Astrocyte of the hippocampus (primary cell): ENCODE measurements around the gene SENP7.
"Not testable (repeated sequence)": the region's sequence is repeated elsewhere in the genome, so short reads cannot be mapped to it uniquely, and the experiment has no call there.

Source experiments
- DNase-seq: peaks from one replicate; pipeline ENCODE4 v3.0.0; 2011; ENCODE audit warnings: low read depth, low spot score

The SENP7 gene, protein sequence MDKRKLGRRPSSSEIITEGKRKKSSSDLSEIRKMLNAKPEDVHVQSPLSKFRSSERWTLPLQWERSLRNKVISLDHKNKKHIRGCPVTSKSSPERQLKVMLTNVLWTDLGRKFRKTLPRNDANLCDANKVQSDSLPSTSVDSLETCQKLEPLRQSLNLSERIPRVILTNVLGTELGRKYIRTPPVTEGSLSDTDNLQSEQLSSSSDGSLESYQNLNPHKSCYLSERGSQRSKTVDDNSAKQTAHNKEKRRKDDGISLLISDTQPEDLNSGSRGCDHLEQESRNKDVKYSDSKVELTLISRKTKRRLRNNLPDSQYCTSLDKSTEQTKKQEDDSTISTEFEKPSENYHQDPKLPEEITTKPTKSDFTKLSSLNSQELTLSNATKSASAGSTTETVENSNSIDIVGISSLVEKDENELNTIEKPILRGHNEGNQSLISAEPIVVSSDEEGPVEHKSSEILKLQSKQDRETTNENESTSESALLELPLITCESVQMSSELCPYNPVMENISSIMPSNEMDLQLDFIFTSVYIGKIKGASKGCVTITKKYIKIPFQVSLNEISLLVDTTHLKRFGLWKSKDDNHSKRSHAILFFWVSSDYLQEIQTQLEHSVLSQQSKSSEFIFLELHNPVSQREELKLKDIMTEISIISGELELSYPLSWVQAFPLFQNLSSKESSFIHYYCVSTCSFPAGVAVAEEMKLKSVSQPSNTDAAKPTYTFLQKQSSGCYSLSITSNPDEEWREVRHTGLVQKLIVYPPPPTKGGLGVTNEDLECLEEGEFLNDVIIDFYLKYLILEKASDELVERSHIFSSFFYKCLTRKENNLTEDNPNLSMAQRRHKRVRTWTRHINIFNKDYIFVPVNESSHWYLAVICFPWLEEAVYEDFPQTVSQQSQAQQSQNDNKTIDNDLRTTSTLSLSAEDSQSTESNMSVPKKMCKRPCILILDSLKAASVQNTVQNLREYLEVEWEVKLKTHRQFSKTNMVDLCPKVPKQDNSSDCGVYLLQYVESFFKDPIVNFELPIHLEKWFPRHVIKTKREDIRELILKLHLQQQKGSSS

DNA sequence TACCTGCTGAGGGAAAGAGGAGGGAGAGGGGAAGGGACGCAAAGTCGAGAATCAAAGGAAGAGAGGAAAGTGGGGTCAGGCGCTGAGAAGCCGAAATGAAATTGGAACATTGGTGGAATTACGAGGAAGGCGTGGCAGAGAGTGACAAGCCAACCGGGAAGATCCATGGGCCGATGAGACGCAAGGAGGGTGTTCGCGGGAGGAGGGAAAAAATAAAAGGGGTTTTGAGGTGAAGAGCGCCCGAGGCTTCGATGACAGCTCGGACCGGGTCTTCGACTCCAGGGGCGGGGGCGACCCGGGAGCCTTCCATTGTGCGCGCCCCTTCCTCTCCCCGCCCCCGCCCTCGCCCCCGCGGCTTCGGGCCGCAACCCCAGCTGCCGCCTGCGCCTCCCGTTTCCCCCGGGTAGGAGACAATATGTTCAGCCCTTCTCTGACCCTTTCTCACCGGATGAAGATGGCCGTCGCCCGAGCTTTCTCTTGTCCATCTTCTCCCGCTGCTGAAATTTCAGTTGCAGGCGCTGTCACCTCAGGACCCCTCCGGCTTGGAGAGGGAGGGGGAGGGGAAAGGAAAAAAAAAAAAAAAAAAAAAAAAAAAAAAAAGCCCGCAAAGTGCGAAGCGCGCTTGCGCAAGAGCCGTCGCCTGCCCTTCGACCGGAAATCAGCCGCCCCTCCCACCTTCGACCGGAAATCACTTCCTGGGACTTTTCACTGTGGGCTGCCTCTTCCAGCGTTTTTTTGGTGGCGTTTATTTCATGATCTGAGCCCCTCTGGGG lies at the start of gene SENP7:
SENP7 (minus strand) TSS at position 567 of the 773 bp plus-strand sequence; CDS start at position 485, 82 bp downstream.
- peak; percentile 90 for DNase-seq

DNA sequence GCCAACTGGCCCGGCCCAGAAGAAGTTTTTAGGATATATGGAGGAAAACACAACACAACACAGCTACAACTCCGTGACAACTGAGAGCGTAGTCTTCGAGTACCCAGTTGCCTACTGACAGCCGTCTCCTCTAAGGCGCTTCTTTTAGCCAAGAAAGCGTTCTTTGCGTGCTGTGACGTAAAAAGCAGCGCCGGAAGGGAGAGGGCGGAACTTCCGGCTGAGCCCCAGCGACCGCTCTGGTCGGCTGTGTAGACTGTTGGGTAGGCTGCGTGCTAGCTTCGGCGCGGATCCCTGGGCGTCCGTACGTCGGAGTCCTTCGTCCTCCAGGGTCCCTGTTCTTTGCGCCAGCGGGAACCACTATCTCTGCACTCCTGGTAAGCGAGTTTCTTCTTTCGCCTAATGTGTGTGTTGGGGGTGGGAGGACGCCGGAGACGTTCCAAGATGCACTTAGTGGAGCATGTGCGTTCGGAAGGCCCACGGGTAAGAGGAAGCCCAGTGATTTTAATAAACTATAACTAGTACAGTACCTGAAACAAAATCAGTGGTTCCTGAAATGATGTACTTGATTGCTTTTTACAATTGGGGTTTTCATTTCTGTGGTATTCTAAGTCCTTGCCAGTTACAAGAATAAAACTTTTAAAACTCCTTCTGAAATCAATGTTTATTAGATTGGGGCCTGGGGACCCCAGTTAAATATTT lies 48.8 kb upstream of the SENP7 start, which contains the start of gene TRMT10C:
TRMT10C (plus strand) TSS at position 239 of the 699 bp plus-strand sequence. CDS start 2,914 bp downstream, outside the sequence.
- DNase-seq = peak; percentile 97

DNA sequence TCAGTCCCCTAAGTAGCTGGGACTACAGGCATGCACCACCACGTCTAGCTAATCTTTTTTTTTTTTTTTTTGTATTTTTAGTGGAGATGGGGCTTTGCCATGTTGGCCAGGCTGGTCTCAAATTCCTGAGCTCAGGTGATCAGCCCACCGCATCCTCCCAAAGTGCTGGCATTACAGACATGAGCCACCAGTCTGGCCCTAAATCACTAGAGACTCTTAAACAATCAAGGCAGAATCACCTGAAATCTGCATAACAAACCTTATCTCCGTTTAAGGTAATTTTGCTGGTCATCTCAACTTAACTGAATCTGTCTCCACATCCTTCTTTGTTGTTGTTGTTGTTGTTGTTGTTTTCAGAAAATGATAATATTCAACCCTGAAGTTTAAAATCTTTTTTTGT lies 43.1 kb upstream of the SENP7 start:
- DNase-seq = no peak

DNA sequence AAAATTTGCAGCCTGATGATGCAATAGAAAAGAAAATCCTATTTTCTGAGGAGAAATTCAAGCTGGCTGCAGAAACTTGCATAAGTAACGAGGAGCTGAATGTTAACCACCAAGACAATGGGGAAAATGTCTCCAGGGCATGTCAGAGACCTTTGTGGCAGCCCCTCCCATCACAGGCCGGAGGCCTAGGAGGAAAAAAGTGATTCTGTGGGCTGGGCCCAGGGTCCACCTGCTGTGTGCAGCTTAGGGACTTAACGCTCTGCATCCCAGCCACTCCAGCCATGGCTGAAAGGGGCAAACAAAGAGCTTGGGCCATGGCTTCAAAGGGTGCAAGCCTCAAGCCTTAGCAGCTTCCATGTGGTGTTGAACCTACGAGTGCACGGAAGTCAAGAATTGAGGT lies 40.4 kb upstream of the SENP7 start:
- DNase-seq = not testable (repeated sequence)

DNA sequence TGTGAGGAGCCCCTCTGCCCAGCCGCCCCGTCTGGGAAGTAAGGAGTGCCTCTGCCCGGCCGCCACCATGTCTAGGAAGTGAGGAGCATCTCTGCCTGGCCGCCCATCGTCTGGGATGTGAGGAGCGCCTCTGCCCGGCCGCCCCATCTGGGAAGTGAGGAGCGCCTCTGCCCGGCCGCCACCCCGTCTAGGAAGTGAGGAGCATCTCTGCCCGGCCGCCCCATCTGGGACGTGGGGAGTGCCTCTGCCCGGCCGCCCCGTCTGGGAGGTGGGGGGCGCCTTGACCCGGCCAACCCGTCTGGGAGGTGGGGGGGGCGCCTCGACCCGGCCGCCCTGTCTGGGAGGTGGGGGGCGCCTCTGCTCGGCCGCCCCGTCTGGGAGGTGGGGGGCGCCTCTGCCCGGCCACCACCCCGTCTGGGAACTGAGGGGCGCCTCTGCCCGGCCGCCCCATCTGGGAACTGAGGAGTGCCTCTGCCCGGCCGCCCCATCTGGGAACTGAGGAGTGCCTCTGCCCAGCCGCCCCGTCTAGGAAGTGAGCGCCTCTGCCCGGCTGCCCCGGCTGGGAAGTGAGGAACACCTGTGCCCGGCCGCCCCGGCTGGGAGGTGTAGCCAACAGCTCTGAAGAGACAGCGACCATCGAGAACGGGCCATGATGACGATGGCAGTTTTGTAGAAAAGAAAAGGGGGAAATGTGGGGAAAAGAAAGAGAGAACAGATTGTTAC lies 38.5 kb upstream of the SENP7 start:
- DNase-seq = not testable (repeated sequence)

DNA sequence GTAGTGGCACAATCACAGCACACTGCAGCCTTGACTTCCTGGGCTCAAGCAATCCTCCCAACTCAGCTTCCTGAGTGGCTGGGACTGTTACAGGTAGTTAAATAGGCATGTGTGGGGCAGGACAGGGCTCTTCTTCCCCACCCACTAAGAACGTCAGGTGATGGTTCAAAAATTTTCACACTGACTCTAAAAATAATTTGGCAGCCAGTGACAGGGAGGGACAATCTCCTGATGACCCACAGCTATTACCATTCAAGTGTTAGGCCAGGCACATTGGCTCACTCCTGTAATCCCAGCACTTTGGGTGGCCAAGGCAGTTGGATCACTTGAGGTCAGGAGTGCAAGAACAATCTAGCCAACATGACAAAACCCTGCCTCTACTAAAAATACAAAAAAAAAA lies 36.5 kb upstream of the SENP7 start:
- no peak for DNase-seq

DNA sequence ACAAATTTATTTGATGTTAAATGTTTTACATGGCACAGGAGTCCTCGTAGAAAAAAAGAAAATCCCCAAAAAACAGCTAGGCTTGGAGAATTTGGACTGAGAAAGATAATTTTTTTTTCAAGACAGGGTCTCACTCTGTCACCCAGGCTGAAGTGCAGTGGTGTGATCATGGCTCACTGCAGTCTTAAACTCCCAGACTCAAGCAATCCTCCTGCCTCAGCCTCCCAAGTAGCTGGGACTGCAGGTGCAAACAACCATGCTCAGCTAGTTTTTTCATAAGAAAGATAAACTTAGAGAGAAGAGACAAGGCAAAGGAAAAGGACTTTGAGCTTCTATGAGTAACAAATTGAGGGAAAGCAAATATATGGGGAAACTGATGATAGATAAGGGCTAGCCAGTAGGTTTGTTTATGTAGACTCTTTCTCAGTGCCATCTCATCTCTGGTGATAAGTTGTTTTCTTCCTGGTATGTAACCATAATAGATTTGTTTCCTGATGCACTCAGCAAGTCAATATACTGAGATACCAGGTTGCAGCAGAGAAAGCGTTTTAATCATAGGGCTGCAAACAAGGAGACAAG lies 35.6 kb upstream of the SENP7 start:
- no peak for DNase-seq

DNA sequence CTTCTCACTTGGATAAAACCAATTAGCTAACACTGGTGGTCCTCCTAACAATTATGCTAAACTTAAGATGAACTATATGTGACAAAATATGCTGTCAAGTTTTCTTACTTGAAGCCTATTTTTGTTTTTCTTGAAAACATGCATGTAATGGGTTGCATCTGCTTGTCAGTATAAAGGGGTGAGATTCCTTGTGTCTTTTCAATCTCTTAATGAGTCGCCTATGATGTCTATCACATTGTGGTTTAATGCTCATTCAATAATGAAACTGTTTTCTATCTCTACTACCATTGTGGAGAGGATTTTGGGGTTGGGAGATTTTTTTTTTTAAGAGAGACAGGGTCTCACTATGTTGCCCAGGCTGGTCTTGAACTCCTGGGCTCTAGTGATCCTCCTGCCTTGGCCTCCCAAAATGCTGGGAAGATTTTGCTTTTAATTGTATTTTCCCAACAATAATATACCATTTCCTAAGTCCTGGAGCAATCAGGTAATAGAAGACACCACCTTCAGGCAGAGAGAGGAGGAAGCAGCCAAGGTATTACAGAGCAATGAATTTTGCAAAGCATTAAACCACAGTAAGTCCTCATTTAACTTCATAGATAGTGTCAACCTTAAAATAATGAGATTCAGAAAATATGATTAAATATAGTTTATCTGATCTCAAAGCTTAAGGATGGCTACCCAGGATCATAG lies 31.3 kb upstream of the SENP7 start:
- DNase-seq = no peak

DNA sequence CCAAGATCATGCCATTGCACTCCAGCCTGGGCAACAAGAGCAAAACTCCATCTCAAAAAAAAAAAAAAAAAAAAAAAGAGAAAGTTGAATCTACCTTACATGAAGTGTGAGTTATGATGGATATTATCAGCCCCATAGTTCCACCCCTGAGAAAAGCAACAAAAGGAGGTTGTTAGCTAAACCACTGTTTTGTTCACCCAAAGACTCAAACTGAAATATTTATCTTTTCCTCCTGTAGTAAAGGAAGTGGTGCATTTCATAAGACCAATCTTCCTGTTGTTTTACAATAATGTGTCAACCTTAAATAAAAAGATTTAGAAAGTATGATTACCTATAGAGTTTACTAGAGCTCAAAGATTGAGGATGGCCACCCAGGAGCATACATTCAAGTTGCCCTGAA lies 29.9 kb upstream of the SENP7 start:
- no peak for DNase-seq

DNA sequence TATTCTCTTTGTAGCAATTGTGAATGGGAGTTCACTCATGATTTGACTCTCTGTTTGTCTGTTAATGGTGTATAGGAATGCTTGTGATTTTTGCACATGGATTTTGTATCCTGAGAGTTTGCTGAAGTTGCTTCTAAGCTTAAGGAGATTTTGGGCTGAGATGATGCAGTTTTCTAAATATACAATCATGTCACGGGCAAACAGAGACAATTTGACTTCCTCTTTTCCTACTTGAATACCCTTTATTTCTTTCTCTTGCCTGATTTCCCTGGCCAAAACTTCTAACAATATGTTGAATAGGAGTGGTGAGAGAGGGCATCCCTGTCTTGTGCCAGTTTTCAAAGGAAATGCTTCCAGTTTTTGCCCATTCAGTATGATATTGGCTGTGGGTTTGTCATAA lies 23.9 kb upstream of the SENP7 start:
- DNase-seq = not testable (repeated sequence)

DNA sequence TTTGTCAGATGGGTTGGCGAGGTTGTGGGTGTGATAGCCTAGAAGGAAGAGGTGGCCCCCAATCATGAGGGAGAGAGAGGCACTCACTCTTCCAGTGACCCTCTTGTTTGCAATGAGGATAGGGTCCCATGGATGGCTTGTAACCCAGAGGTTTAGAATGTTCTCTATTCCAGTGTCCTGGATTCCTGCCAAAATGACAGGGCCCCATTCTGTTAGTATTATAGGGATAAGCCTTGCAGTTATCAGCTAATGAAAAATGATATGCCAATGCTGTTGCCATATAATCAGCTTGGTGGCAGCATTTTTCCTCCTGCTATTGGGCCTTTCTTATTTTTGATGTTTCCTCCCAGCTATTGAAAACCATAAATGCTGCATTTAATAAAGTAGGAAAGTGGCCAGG lies 23.3 kb upstream of the SENP7 start:
- DNase-seq = no peak

DNA sequence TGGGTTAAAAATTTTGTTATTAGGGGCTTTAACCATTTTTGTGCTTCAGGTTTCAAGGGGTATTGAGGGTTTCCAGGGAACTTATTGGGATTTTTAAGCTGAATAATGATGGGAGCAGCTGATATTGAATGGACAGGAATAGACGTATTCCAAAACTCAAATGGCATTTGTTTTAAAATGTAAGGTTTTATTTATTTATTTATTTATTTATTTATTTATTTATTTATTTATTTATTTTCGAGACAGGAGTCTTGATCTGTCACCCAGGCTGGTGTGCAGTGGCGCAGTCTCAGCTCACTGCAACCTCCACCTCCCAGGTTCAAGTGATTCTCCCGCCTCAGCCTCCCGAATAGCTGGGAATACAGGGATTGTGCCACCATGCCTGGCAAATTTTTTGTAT lies 22.2 kb upstream of the SENP7 start:
- DNase-seq = no peak

DNA sequence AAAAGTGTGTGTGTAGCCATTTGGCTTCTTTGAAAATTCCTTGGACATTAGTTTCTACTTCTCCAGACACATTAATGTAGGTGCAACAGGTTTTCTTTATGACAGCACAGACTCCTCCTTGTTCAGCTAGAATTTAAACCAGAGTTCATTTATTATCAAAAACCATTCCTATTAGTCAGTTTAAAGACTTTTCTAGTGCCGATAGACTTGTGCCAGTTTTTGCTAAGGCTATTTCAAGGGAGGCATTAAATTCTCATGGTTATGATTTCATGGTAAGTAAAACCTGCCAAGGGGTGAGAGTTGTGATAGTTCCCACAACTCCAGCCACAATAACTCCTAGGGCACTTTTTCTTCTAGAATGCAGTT lies 20.6 kb upstream of the SENP7 start:
- DNase-seq = no peak

DNA sequence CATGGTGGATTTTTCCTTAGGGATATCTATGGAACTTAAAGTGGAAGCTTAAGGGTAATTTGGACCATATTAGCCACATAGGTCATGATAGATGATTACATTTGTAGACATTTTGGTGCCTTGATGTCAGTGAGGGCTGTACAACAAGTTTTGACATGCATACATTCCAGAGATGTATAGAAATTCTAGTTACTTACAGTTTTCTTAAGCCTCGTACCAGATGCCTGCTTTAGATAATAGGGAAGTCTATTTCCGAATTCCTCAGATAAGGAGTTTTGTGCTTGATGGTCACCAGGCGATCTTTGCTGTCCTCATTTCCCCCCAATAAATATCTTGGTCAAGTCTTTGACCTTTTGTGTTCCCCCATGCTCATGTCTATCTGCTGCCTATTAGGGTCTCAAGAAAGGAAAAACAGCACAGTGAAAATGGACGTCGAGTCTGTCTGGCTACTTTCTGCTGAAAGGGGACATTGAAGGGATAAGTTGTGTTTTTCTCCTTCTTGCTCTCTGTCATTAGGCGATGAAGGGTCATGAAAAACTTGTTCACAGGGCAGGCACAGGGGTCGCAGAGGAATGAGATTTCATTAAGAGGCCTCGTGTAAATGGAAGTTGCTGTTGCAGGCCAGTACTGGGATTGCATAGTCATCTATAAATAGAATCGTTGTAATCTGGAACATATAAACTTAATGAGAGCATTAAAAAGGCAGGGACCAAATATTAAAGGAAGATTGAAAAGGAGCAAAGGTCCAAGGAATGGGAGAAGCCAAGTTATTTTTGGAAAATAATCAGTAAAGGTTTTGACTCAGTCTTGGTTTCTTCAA lies 20.0 kb upstream of the SENP7 start:
- DNase-seq = no peak

DNA sequence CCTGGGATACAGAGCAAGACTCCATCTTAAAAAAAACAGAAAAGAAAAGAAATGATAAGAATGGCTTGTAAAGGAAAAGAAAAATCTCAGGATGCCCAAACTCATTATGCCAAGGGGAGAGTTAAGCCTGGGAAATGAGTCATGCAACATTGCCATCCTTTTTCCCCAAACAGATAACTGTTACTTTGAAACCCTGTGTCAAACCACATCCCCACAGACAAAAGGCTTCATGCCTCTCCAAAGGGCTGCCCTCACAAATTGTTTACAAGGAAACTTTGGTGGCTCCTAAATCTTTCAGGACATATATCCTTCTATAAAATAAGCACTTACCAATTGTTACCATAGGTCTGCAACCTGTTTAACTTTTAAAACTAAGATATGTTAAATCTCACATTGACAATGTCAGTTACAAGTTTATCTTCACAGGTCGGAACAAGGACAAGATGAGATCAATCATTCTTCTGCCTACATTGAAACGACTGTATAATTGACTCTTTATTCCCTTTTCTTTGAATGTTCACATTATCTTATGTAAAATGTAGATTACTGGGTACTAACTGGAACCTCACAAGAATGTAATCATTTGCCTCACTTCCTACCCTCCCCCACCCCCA lies 18.6 kb upstream of the SENP7 start:
- no peak for DNase-seq

DNA sequence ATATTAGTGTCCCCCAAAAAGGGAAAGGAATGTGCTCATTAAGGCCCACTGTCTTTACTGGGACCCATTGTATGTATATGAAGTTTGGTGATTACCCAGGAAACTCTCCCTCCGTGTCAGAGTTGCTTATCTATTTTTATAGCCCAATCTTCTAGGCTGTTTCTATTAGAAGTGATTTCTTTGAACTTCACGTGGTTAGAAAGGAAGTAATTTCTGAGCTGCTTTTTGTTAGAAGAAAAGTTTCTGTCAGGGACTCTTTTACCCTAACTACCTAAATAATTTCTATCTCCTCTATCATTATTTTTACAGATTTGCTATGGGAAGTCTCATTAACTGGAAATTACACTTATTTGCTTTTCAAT lies 17.7 kb upstream of the SENP7 start:
- no peak for DNase-seq

DNA sequence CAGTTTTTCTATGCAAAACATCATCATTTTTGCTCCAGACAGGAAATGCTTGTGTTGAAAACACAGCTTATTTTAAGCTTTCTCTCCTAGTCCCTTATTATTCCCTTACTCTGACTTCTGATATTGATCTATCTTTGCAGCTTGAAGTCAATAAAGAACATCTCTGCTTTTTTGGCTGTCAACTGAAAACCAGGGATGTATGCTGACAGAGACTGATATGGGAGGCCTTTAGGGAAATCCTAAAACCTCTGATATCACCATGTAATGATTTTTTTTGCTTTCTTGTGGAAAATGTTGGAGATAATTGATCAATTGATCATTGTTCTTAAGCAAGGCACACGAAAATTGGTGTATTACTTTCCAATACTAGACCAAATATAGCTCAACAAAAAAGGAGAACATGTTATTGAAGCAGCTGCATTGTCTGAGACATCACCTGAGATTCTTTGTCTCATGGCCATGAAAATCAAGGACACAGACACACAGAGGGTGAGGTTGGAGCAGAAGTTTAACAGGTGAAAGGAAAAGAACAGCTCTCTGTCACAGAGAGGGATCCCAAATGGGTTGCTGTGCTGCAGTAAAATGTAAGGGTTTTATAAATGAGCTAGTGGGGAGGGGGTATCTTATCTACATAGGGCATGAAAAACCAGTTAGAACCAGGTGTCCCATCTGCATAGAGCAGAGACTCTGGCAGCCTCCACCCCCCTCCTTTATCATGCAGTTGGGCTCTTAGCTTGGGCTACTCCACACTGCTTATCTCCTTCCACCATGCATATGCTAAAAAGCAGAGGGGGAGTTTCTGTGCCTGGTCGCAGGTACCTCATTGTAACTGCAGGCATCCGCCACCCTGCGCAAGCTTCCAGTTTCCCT lies 17.0 kb upstream of the SENP7 start:
- DNase-seq = no peak
